GM18517 (cell line): Measurements from ENCODE around the gene SDE2.
A peak's percentile ranks its signal among the peaks of the same experiment; 100 is the strongest.

ENCODE experiments used
- ATAC-seq: cut with Tn5 transposase; IDR thresholded peaks from one replicate; pipeline ENCODE4 v1.9.1; 2021; ENCODE audit warnings: mild to moderate bottlenecking, moderate library complexity; ENCODE audit not compliant: unreplicated experiment

Gene SDE2

GRCh38 chr1:225999227-225999911 is at the start of gene SDE2:
SDE2 (minus strand) TSS chr1:225999343; CDS start chr1:225999312, 31 bp downstream.
- ATAC-seq: peak; percentile 79

GRCh38 chr1:226048886-226049285 is 49.7 kb upstream of the SDE2 start:
- no peak for ATAC-seq

- no peak for ATAC-seq
Measured at GRCh38 chr1:226047495-226047894, 48.4 kb upstream of the SDE2 start.

GRCh38 chr1:226046240-226046639 is 47.1 kb upstream of the SDE2 start:
- no peak for ATAC-seq

GRCh38 chr1:226044514-226045101 is 45.5 kb upstream of the SDE2 start:
- ATAC-seq: no peak

GRCh38 chr1:226041419-226041818 is 42.3 kb upstream of the SDE2 start:
- ATAC-seq: no peak

- no peak for ATAC-seq
Measured at GRCh38 chr1:226038661-226039060, 39.5 kb upstream of the SDE2 start.

- no peak for ATAC-seq
Measured at GRCh38 chr1:226035915-226036314, 36.8 kb upstream of the SDE2 start.

GRCh38 chr1:226034482-226034881 is 35.3 kb upstream of the SDE2 start:
- ATAC-seq: no peak

GRCh38 chr1:226033991-226034390 is 34.8 kb upstream of the SDE2 start:
- no peak for ATAC-seq

- no peak for ATAC-seq
Measured at GRCh38 chr1:226033582-226033981, 34.4 kb upstream of the SDE2 start.

GRCh38 chr1:226029568-226030225 is 30.6 kb upstream of the SDE2 start:
- ATAC-seq: no peak

GRCh38 chr1:226029093-226029496 is 30.0 kb upstream of the SDE2 start:
- ATAC-seq: peak; percentile 94

GRCh38 chr1:226027538-226028217 is 28.5 kb upstream of the SDE2 start:
- no peak for ATAC-seq

GRCh38 chr1:226026833-226027232 is 27.7 kb upstream of the SDE2 start:
- ATAC-seq: no peak

GRCh38 chr1:226023735-226024134 is 24.6 kb upstream of the SDE2 start:
- no peak for ATAC-seq

GRCh38 chr1:226021801-226022200 is 22.7 kb upstream of the SDE2 start:
- no peak for ATAC-seq

GRCh38 chr1:226021401-226021800 is 22.3 kb upstream of the SDE2 start:
- no peak for ATAC-seq

- ATAC-seq: no peak
Measured at GRCh38 chr1:226019572-226019971, 20.4 kb upstream of the SDE2 start.

- no peak for ATAC-seq
Measured at GRCh38 chr1:226017070-226017469, 17.9 kb upstream of the SDE2 start.

GRCh38 chr1:226009650-226010044 is 10.5 kb upstream of the SDE2 start:
- no peak for ATAC-seq
